HG02981 (cell line): Measurements from ENCODE around the gene PACSIN1.
"Not testable (repeated sequence)": the region's sequence is repeated elsewhere in the genome, so short reads cannot be mapped to it uniquely, and the experiment has no call there.

Source experiments
- ATAC-seq: cut with Tn5 transposase; IDR thresholded peaks from one replicate; pipeline ENCODE4 v1.9.1; 2021; ENCODE audit warnings: mild to moderate bottlenecking, moderate library complexity; ENCODE audit not compliant: unreplicated experiment

The PACSIN1 gene

GRCh38 chr6:34484899-34485298 lies 19.0 kb downstream of the PACSIN1 start:
- ATAC-seq = no peak

DNA sequence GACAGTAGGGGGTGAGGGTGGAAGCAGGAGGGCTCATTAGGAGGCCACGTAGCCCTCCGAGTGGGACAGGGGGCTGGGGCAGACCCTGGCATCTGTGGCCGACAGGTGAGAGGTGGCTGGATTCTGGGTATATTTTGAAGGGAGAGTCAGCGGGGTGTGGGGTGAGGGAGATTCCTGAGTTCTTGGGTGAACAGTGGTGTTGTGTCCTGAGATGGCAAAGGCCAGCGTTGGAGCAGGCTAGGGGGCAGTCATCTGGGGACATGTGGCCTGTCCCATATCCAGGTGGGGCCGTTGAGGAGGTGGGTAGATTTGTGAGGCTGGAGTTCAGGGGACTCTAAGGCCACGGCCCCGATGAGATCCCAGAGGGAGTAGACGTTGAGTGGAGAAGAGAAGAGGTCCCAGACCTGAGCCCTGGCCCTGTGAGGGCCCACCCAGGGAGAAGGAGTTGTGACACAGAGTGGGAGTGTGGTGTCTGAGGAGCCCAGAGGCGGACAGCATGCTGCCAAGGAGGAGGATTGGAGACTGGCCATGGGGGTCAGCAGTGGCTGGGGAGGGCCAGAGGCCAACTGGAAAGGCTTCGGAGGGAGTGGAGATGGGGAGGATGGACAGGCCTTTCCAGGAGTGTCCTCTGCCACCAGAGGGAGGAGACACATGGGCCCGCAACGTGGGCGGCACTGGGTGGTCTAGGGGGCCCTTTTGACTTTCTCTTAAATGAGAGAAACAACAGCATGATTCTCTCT lies 19.6 kb downstream of the PACSIN1 start:
- no peak for ATAC-seq

DNA sequence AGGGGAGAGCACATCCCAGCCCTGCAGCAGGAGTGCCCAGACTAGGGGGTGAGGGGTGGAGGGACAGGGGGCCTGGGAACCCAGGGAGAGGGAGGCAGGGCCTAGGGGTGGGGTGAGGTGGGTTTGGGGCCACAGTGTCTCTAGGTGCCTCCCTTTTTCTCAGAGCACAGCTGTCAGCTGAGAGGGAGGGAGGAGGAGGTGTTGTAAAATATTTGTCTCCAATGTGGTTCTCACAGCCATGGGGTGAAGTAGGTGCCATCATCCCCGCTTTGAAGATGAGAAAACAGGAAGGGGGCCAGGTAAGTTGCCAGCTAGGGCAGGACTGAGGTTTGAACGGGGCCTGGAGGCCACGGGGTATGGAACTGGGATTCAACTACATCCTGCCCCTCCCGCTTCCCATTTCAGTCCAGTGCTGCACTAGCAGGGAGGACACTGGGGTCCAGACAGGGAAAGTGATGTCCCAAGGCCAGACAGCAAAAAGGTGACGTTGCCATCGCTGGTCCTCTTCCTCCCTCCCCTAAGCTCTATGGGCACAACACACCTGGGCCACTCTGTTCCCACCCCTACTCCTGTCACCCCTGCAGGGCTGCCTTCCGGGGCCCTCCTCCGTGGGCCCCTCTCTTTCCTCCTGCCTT lies 20.3 kb downstream of the PACSIN1 start:
- ATAC-seq = no peak

DNA sequence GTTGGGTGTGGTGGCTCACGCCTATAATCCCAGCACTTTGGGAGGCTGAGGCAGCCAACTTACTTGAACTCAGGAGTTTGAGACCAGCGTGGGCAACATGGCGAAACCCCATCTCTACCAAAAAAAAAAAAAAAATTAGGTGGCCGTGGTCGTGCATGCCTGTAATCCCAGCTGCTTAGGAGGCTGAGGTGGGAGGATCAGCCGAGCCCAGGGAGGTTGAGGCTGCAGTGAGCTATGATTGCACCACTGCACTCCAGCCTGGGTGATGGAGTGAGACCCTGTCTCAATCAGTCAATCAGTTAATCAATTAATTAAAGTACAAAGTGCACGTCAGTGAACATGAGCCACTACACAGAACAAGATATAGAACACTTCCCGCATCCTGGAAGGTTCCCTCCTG lies 21.0 kb downstream of the PACSIN1 start:
- ATAC-seq = not testable (repeated sequence)

- no peak for ATAC-seq
Observed at GRCh38 chr6:34487536-34487935, 21.7 kb downstream of the PACSIN1 start.

- ATAC-seq = no peak
Observed at GRCh38 chr6:34489207-34489805, 23.4 kb downstream of the PACSIN1 start.

DNA sequence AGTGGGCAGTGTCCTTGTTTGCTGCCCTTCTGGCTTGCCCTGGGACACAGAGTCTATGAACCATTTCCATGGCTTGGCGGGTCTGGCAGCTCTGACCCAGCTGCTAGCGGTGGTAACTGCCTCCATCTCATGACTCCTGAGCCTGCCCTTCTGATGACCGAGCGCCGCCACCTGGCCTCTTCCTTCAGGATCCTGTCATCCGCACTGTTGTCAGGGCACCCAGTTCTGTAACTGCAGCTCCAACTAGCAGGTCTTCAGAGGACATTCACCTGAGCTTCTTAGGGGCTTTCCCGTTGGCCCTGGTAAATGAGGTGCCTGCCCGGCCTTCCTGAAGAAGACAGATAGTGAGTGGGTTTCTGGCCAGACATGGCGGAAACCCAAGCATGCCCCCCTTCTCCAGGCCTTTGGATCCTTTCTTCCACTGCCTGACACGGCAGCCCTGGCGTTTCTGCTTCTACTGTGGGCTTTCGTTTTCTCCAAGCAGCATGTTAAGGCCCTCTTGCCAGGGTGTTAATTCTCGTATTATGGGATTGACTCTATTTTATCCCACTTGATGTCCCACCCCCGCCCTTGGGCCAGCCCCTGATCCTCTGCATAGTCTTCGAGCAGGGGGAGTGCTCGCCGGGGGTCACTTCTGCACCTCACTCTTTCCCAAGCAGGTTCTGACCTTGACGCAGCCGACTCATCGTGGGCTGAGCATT lies 24.7 kb downstream of the PACSIN1 start:
- no peak for ATAC-seq

DNA sequence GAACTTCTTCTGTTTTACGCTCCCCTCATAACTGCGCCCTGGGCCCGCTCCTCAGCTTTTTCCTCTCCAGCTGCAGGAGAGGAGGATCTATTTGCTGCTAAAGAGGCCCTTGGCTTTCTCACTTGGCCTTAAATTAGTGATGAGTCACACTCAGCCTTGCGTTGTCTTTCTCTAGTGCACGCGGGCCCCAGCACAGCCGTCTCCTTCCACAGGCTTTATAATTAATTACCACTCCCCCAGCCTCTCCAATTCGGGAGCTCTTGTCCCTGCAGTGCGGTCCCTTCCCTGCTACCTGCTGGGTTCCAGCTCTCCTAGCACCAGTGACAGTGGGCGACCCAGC lies 25.2 kb downstream of the PACSIN1 start:
- ATAC-seq = no peak

- no peak for ATAC-seq
Observed at GRCh38 chr6:34493344-34493743, 27.5 kb downstream of the PACSIN1 start.

- no peak for ATAC-seq
Observed at GRCh38 chr6:34494973-34495372, 29.1 kb downstream of the PACSIN1 start.

DNA sequence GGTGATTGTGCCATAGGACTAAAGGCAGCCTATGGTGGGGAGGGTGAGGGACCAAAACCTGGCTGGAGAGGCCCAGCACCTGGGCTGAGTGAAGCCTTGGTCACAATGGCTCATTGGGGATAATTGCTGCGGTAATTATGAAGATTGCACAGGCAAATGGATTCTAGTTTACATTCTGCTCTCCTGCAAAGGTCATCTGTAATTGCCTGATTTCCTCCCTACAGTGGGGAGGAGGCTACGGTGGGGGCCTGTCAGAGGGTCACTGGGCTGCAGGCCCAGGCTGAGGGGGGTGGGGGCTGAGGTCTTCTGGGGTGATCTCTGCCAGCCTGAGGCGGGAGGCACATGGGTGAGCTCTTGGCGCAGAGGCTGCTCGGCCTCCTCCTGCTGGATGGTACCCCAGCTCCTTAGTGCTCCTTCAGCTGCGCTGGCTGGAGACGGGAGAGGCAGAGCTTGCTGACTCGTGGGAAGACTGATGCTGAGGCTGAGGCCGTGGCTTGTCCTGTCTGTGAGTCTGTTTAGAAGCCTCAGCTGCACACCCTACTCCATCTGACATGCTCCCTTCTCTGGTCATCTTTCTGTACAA lies 30.3 kb downstream of the PACSIN1 start:
- no peak for ATAC-seq

DNA sequence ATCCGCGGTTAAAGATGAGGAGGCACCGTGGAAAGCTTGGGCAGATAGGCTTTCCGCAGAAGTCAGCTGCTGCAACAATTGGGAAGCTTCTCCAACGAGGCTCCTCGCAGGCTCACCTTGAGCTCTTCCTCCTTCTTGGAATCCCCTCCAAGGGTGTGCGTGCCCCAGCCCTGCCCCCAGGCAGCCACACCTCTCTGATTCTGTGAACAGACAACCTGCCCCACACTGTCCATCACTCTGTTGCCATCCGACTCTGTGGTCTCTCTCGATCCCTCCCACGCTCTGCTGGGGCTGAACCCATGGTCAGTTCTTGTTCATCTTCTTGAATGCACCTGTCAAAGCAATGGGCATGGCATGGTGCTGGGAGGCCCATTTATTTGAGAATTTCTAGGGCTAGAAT lies 31.5 kb downstream of the PACSIN1 start:
- no peak for ATAC-seq

DNA sequence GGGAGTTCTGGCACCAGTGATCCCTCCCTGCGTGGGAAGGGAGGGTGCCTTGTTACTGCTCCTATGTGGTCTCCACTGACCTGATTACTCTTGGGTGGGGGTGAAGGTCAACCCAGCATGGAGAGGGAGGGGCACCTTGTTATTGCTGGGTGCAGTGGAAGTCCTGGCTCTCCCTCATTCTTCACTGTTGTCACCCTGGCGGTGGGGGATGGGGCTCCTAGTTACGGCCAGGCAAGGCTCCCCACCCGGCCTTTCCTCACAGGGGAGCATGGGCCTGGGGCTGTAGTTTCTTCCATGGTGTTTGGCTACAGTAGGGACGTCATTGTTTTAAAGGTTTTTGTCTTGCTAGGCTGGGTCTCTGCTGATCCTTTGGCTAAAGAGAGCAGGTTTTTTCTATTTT lies 40.8 kb downstream of the PACSIN1 start:
- no peak for ATAC-seq

DNA sequence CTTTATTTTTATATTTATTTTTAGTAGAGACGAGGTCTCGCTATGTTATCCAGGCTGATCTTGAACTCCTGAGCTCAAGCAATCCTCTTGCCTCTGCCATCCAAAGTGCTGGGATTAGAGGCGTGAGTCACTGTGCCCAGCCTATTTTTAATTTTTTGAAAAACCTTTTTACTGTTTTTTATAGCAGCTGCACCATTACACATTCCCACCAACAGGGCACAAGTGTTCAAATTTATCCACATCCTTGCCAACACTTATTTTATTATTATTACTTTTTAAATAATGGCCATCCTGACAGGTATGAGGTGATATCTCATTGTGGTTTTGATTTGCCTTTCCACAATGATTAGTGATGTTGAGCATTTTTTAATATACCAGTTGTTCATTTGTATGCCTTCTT lies 42.5 kb downstream of the PACSIN1 start:
- no peak for ATAC-seq

DNA sequence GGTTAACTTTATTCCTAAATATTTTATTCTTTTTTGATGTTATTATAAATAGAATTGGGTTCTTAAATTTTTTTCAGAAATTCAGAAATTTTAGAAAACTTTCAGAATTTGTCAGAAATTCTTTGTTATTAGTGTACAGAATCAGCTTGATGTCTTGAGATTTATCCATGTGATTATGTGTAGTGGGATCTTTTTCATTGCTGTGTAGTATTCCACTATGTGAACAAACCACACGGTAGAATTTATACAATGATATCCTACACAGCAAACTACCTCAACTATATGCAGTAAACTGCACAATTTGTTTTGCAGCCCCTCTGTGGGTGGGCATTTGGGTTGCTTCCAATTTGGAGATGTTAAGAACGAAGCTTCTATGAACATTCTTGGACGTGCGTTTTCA lies 43.9 kb downstream of the PACSIN1 start:
- ATAC-seq = no peak

- ATAC-seq = no peak
Observed at GRCh38 chr6:34510299-34510698, 44.4 kb downstream of the PACSIN1 start.

DNA sequence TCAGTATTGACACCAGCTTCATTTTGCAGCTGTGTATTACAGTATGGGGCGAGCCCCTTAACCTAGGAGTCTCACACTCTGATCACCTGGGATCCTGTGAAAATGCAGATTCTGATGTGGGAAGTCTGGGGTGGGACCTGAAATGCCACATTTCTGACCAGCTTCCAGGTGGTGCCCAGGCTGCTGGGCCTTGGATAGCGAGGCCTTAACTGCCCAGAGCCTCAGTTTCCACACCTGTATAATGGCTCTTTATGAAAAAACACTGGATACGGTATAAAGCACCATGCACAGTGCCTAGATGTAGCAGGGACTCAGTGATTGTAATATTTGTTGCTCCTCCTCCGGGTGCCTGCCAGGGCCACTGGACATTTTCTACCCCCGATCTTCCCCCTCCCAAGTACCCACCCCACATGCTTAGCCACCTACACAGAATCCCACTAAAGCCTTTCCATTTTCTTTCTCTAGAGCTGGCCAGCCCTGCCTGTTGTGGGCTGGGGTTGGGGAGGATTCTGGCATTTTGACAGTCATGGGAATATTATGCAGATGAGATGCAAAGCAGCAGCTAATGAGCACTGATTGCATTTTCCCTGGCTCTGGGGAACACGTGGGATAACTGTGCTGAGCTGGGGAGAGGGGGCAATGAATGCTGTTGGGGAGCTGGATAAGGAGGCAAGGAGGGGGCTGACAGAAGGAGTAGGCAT lies 45.5 kb downstream of the PACSIN1 start:
- ATAC-seq = no peak

- no peak for ATAC-seq
Observed at GRCh38 chr6:34511915-34512737, 46.2 kb downstream of the PACSIN1 start.

DNA sequence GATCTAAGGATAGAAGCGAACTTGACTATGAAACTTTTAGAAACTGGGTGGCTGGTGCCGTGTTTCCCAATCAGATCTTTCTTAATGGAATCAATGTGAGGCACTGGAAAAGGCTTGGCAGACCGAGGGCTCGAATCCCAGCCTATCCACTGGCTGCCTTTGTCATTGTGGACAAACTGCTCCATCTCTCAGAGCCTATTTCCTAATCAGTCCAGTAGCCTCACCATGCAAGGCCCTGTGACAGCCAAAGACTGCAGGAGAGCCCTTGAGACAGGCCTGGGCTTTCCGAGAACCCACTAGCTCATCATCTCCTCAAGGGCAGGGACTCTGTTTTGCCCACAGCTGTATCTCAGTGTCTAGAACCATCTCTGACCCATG lies 46.9 kb downstream of the PACSIN1 start:
- ATAC-seq = no peak

DNA sequence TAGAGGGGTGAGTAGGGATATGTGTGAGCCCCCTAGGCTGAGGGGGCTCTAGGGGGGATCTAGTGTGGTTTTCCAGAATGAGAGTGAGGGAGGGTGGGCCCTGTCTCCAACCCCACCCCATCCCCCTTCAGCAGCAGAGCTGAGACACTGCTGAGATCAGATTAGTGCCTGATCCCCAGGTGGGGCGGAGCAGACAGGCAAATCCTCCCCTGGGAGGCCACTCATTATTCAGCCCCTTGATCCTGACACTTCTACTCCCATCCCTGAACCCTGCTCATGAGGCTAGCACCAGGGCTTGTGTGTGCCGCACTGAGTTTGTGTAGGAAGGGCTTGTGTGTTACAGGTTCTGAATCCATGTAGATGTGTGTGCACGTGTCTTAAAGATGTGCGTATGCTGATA lies 47.8 kb downstream of the PACSIN1 start:
- no peak for ATAC-seq
